ENCODE data around the gene ANKRD63.

- TF ChIP-seq ETV6 (conservative IDR thresholded peaks at IDR 0.05 in 1 of 2, IDR thresholded peaks at IDR 0.05 in 1 of 2; ENCODE audit: borderline replicate concordance in 1 of 2, low read depth in 1 of 2) (no peak), CTCF (IDR thresholded peaks at IDR 0.05 in 2 of 3, conservative IDR thresholded peaks at IDR 0.05 in 1 of 3; ENCODE audit: control insufficient read depth in 2 of 3, extremely low read depth in 1 of 3, insufficient read depth in 1 of 3, low read depth in 3 of 3, low read length in 3 of 3) (no peak), TAF1 (IDR thresholded peaks at IDR 0.05; ENCODE audit: borderline replicate concordance, low read depth, low read length) (no peak), CHD2 (IDR thresholded peaks at IDR 0.05; ENCODE audit: borderline replicate concordance, low read depth, low read length) (no peak), HDAC2 (IDR thresholded peaks at IDR 0.05) (no peak), HCFC1 (IDR thresholded peaks at IDR 0.05; ENCODE audit: low read length) (no peak), GABPA (IDR thresholded peaks at IDR 0.05; ENCODE audit: low read depth) (no peak), RAD51 (IDR thresholded peaks at IDR 0.05) (no peak)
Observed at GRCh38 chr15:40233727-40234577, 48.9 kb downstream of the ANKRD63 start.

Measured in GM12878 (cell line).